GM20000 (cell line): Measurements from ENCODE around the gene ARHGEF12.

Experiments used
- DNase-seq: peaks from one replicate; pipeline ENCODE4 v3.0.0; 2012; ENCODE audit warnings: low spot score
- CTCF ChIP-seq: IDR thresholded peaks from 2 replicates; pipeline ENCODE4 v1.5.1; 2012; ENCODE audit warnings: mild to moderate bottlenecking, control low read depth; ENCODE audit errors: extremely low read depth, missing control alignments

ARHGEF12 gene

GRCh38 chr11:120306519-120307242 lies 29.5 kb upstream of the ARHGEF12 start:
- no peak for TF ChIP-seq CTCF

DNA sequence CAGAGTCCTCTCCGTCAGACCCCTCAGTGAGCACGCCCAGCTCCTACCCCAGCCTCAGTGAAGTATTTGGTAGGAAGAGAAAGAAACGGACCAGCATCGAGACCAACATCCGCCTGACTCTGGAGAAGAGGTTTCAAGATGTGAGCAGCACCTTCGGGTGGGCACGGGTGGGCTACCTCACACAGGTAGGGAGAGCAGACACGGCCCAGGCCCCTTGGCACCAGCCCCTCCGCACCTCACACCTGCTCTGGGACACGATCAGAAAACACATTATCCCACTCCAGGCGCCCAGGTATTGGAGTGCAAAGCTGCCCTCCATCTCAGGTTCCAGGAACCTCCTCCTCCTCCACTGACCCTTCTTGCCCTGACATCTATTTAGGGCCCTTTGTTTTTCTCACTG lies 28.7 kb upstream of the ARHGEF12 start:
- no peak for DNase-seq
- TF ChIP-seq CTCF = no peak

More at GRCh38 chr11:120306519-120307242, 29.5 kb upstream of the ARHGEF12 start:
- DNase-seq = no peak

- DNase-seq = no peak
- TF ChIP-seq CTCF = no peak
Measured at GRCh38 chr11:120308081-120308480, 28.1 kb upstream of the ARHGEF12 start.

GRCh38 chr11:120310870-120311269 lies 25.3 kb upstream of the ARHGEF12 start:
- DNase-seq = no peak
- no peak for TF ChIP-seq CTCF

GRCh38 chr11:120314861-120315260 lies 21.4 kb upstream of the ARHGEF12 start:
- no peak for DNase-seq
- TF ChIP-seq CTCF = no peak

DNA sequence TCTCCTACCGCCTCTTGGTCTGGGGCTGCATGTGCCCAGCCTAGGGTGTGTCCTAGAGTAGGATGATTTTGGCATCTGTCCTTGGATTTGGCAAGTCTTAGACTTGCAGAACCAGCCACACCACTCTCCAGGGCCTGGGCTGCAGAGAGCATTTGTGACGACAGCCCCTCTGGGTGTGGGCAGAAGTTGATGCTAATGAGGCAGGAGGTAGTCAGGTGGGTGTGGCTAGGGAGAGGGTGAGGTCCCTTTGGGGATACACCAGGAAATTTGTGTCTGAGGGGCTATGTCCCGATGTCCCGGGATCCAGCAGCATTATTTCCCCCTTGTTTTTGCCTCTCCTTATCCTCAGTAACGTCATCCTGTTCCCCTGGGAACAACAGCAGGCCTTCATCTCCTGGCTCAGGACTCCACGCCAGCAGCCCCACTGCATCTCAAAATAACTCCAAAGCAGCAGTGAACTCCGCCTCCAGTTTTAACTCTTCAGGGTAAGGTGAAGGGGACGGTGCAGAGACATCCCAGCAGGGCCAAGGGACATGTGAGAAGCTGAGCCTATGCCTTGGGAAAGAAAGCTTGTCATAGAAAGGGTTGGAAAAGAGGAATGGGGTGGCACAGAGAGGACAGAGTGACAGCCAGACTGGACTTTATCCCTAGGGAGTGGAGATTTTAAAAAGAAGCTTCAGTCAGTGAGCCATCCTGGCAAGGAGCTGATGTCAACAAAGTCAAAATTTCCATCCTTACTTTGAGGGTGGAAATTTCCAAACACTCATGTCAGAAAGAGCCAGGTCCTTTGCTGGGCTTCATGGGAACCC lies 19.1 kb upstream of the ARHGEF12 start:
- DNase-seq = no peak
- TF ChIP-seq CTCF = no peak
